ENCODE measurements around the gene GLYATL3.

GLYATL3 gene

GRCh38 chr6:49548613-49549304 is 49.0 kb downstream of the GLYATL3 start:
- no peak for DNase-seq

- no peak for DNase-seq
Measured at GRCh38 chr6:49549691-49550491, 50.2 kb downstream of the GLYATL3 start.

DNA sequence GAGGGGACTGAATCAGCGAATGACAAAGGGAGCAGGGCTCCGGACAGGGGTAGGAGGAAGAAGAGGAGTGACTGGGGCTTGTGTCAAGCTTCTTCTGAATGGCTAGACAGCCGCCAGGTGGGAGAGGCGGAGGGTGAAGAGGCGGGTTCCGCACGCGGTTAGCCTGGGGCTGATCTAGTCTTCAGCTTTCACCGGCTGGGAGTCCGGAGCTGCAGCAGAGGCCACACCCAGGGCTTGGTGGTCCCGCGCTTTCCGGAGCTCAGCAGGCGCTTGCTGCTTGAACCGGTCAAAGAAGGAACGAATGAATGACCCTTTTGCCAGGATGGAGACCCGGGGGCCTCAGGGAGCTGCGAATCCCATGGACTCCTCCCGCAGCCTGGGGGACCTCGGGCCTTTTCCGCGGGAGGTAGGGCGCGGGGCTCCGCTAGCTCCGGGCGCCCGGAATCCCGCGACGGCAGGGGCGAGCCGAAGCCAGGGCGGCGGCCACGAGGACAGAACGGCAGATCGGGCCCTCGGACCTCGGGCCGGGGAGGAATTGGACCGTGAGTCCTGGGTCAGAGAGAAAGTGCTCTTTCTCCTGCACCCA is 50.9 kb downstream of the GLYATL3 start, which contains the start of gene C6orf141:
TSS of gene C6orf141 (plus strand) at position 177 of the 586 bp plus-strand sequence. CDS start at position 302, 125 bp downstream.
- DNase-seq = no peak

GRCh38 chr6:49551078-49551865 is 51.5 kb downstream of the GLYATL3 start:
- DNase-seq = no peak

GRCh38 chr6:49551866-49552129 is 52.1 kb downstream of the GLYATL3 start:
- no peak for DNase-seq

DNA sequence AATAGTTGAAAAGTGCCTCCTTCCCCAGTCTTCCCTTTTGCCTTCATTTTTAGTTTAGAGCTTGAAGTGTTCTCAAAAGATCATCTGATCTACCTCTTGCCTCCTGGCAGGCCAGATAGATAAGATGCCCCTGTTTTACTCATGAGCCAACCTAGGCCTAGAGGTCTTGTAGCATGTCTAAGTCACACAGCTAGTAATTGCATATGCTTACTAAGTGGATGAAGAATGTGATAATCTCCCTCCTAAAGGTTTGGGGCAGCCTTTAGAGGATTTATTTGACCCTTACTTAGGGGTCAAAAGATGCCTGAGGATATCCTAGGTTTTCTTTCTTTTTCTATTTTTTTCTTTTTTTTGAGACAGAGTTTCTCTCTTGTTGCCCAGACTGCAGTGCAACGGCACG is 52.9 kb downstream of the GLYATL3 start:
- DNase-seq = no peak

- no peak for DNase-seq
Measured at GRCh38 chr6:49553384-49553783, 53.7 kb downstream of the GLYATL3 start.

- no peak for DNase-seq
Measured at GRCh38 chr6:49555951-49556350, 56.2 kb downstream of the GLYATL3 start.

DNA sequence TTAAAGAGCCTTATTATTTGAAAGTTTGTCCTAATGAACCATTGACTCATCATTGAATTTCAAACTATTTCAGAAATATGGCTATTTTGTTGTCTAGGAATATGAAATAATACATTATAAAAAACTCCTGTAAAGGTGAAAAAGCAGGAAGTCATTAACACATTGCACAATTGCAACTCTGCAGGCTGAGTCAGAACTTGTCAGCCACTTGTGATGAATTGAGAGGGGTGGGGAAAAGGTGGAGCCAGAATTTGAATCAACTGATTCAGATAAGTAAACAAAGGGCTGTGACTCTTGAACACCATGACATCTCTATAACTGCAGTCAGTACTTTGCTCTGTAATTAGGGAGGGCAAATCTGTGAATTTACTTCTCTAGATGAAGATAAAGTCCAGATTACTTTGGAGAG is 56.7 kb downstream of the GLYATL3 start:
- DNase-seq = no peak

GRCh38 chr6:49557177-49557576 is 57.5 kb downstream of the GLYATL3 start:
- DNase-seq = no peak

- DNase-seq = no peak
Measured at GRCh38 chr6:49558238-49558637, 58.5 kb downstream of the GLYATL3 start.

DNA sequence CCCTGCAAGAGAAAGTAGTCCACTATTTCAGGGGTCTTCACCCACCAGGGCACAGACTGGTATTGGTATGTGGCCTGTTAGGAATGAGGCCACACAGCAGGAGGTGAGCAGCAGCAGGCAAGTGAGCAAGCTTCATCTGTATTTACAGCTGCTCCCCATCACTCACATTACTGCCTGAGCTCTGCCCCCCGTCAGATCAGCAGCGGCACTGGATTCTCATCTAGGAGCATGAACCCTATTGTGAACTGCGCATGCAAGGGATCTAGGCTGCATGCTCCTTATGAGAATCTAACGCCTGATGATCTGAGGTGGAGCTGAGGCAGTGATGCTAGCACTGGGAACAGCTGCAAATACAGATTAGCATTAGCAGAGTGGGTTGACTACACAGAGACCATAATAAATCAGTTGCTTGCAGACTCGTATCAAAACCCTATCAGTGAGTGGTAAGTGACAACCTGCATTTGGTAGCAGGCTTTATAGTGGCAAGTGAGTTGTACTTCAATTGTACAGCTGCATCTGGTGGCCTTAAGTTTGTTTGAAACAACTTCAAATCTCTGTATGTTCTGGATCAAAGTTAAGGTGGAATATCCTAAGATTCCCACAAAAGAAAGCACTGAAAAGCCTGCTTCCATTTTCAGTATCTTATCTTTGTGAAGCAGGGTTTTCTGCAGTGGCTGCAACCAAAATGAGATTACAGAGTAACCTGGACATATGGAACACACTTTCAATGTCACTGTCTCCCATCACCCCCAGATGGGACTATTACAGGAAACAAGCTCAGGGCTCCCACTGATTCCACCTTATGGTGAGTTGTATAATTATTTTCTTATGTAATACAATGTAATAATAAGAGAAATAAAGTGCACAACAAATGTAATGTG is 63.5 kb downstream of the GLYATL3 start:
- DNase-seq = no peak

- no peak for DNase-seq
Measured at GRCh38 chr6:49564552-49564951, 64.8 kb downstream of the GLYATL3 start.

- no peak for DNase-seq
Measured at GRCh38 chr6:49565261-49565660, 65.5 kb downstream of the GLYATL3 start.

GRCh38 chr6:49565855-49566254 is 66.1 kb downstream of the GLYATL3 start:
- no peak for DNase-seq

DNA sequence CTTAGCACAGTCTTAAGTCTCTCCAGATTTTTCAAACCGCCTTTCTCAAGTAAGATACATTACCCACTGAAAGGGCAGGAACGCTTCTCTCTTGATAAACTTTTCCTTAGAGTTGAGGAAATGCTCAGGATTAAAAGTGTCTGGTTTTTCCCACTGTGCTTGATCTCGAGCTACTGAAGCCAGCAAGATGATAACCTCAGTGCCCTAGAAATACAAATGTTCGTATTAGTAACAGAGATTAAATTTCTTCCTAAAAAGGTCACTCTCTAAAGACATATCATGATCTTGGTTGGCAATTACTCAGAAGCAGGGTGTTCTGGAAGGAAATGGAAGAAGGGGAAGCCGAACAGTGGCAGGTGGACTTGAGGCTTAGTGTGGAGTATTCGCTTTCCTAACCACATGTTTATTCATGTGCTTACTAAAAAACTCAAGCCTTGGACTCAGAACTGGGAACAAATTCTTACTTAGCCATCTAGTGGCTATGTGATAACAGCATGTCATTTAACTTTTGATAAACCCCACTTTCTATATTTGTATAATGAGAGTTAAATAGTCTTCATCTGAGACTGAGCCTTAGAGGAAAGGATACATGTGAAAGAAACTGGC is 70.9 kb downstream of the GLYATL3 start:
- no peak for DNase-seq

DNA sequence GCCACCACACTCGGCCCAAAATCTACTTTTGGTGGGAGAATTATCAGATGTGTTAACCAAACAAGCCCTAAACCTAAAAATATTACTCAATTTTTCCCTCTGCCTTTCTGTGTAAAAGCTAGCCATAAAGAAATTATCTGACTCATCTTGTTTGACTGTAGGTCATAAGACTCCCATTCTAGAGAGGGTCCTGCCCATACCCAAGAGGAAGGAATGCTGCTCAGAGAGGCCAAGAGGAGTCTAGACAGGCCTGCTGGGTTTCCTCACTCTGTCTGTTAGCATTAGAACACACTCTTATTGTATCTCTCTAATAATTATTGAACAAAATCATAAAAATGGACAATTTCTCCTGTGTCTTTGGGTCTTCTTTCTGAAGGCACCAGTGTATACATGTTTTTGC is 76.9 kb downstream of the GLYATL3 start:
- no peak for DNase-seq

Measured in central memory CD4-positive, alpha-beta T cell (primary cell).